Measurements from ENCODE around the gene LRRFIP1.
"Not testable (repeated sequence)": the region's sequence is repeated elsewhere in the genome, so short reads cannot be mapped to it uniquely, and the experiment has no call there.

The LRRFIP1 gene

DNA sequence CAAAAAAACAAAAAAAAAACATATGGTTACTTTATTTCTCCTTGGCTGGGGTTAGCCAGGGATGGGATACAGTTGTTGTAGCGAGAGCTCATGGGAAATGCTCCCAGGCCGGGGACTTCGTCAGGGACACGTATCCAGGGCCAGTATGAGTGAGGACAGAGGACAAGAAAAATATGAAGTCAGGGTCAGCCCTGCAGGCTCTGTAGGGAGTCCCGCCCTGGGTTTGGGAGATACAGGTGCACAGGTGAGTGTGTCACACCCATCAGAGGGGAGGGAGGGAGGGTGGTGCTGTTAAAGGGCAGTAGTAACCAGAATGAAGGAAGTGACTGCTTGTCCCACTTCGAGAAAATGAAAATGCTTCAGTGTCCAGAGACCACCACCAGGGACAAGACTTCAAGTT lies 115.6 kb downstream of the LRRFIP1 start:
- no peak for DNase-seq (ENCODE audit: low read depth in 2 of 2, low spot score in 1 of 2)

DNA sequence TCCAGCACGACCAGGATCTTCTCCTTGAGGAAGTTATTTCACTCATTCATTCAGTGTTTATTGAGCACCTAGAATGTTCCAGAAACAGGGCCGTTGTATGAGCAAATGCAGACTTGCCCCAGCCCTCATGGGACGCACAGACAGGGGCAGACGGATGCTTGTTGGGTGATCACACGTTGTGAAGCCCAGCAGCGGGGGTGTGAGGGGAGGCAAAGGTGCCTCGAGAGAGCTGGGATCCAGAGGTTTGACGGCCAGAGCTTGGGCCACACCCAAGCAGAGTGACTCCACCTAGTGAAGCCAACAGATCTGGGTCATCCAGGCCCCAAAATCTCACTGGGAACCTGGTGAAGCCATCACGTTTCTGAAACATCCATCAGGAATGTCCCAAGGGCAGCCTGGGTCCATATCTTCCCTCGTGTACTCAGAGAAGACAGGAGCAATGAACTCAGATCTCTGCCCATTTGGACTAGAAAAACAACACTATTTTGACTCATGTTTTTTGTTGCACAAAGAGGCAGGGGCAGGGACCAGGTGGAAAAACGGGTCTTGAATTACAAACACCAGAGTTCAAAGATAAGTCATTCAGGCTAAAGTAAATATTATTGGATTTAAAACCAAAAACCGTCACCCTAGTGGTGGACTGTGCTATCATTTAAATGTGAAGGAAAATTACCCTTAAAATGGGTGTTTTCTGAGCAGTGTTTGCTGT lies 116.3 kb downstream of the LRRFIP1 start:
- no peak for DNase-seq (ENCODE audit: low read depth in 2 of 2, low spot score in 1 of 2)

GRCh38 chr2:237744270-237744612 lies 116.9 kb downstream of the LRRFIP1 start:
- no peak for DNase-seq (ENCODE audit: low read depth in 2 of 2, low spot score in 1 of 2)

GRCh38 chr2:237744613-237745249 lies 117.3 kb downstream of the LRRFIP1 start:
- DNase-seq (ENCODE audit: low read depth in 2 of 2, low spot score in 1 of 2), result peak; percentile 67 to 70

DNA sequence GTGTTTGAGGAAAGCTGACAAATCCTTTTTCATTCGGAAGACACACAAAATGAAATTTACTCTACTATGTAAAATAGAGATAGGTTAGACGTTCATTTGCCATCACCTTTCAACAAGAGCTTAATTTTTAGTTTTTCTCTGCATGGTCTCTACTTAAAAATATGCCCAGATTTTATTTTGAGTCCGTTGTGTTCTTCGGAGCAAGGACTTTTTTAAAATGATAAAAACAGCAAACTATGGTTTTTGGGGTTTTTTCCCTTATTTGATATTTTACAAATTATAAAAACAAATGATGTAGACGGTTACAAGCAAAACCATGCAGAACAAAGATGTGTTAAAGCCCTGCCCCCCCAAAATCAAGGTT lies 117.8 kb downstream of the LRRFIP1 start:
- DNase-seq (ENCODE audit: low read depth in 2 of 2, low spot score in 1 of 2), result no peak

- no peak for DNase-seq (ENCODE audit: low read depth in 2 of 2, low spot score in 1 of 2)
These were observed 119.1 kb downstream of the LRRFIP1 start for GRCh38 chr2:237746302-237747080.

GRCh38 chr2:237747189-237747588 lies 119.8 kb downstream of the LRRFIP1 start:
- DNase-seq (ENCODE audit: low read depth in 2 of 2, low spot score in 1 of 2), result no peak

- no peak for DNase-seq (ENCODE audit: low read depth in 2 of 2, low spot score in 1 of 2)
These were observed 121.6 kb downstream of the LRRFIP1 start for GRCh38 chr2:237749002-237749401.

DNA sequence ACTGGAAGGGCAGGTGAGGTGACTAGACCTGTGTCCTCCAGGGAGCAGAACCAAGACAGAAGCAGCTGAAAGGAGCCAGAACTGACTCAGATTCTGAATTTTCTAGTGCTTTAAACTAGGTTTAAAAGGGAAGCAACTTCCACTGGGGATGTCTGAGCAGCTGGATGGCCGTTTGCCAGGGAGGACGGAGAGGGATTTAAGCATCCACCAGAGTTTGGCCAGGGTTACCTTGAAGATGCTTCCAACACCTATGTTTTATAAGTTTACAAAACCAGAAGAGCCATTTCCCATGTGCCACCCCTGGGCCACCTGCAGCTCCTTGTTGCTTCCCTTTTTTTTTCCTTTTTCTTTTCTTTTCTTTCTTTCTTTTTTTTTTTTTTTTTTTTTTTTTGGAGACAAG lies 122.6 kb downstream of the LRRFIP1 start:
- no peak for DNase-seq (ENCODE audit: low read depth in 2 of 2, low spot score in 1 of 2)

GRCh38 chr2:237750441-237750840 lies 123.1 kb downstream of the LRRFIP1 start:
- DNase-seq (ENCODE audit: low read depth in 2 of 2, low spot score in 1 of 2), result not testable (repeated sequence)

DNA sequence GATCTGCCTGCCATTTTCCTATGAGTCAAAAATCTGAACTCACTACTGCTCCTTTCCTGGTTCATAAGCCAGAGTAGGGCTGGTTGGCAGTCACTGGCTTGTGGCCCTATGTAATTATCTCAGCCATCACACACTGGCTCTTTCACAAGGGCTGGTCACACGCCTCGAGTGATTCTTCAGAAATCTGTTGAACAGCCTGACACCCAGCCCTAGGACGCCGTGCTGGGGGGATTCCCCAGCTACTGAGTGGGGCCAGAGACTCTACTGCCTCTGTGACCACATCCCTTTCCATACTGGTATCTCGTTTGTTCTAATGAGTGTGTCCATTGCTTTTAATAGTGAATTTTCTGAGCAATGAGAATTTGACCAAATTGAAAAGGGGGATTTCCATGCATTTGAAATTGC lies 125.4 kb downstream of the LRRFIP1 start:
- no peak for DNase-seq (ENCODE audit: low read depth in 2 of 2, low spot score in 1 of 2)

DNA sequence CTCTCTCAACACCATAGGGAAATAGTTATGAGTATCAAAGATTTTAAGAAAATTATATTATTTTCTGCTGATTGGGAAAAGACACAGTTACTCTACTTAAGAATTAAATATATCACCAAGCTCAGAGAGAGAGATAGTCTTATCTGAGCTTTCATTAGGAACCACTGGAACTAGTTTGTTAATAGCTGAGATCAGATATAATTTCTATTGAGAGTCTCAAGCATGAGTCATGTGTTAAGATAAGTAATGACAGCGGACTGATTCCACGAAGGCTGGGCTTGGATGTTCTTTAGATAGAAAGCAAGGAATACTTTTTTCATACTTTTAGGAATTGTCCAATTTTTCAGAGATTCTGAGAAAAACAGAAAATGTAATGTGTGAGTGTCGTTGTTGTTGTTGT lies 126.8 kb downstream of the LRRFIP1 start:
- no peak for DNase-seq (ENCODE audit: low read depth in 2 of 2, low spot score in 1 of 2)

GRCh38 chr2:237754626-237755248 lies 127.3 kb downstream of the LRRFIP1 start:
- DNase-seq (ENCODE audit: low read depth in 2 of 2, low spot score in 1 of 2), result no peak

- DNase-seq (ENCODE audit: low read depth in 2 of 2, low spot score in 1 of 2), result no peak
These were observed 130.2 kb downstream of the LRRFIP1 start for GRCh38 chr2:237757616-237758015.

DNA sequence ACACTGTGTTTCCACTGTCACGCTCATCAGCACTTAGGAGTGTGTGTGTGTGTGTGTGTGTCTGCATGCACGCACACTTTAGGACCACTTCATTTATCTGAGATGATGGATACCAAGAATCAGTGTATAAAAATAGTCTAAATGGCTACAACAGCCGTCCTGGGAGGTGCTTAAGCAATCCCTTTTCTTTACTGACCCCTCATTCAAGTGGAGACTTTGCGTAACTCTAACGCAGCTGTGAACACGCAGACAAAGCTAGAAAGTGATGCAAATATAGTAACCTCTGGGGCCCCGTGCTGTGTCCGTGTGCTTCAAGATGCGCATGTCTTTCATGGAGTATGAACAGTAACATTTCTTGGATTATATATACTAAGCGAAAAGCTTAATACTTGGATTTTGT lies 130.8 kb downstream of the LRRFIP1 start:
- DNase-seq (ENCODE audit: low read depth in 2 of 2, low spot score in 1 of 2), result no peak

DNA sequence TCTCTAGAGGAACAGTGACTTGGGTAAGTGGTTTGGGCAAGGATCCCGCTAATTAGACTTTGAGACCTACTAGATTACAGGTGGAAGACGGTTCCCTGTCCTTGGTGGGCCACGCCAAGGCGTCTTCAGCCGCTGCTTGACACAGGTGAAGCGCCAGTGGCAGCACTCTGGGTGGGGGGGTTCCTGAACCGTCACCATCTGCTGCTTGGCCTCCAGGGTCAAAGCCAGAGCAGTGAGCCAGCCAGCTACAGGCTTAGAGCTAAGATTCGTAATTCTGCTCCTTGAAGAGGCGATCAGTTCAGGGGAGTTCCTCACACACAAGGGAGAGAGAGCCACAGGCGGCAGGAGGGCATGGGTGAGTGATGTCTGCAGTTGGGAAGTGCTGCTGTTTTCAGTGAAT lies 131.8 kb downstream of the LRRFIP1 start:
- no peak for DNase-seq (ENCODE audit: low read depth in 2 of 2, low spot score in 1 of 2)

DNA sequence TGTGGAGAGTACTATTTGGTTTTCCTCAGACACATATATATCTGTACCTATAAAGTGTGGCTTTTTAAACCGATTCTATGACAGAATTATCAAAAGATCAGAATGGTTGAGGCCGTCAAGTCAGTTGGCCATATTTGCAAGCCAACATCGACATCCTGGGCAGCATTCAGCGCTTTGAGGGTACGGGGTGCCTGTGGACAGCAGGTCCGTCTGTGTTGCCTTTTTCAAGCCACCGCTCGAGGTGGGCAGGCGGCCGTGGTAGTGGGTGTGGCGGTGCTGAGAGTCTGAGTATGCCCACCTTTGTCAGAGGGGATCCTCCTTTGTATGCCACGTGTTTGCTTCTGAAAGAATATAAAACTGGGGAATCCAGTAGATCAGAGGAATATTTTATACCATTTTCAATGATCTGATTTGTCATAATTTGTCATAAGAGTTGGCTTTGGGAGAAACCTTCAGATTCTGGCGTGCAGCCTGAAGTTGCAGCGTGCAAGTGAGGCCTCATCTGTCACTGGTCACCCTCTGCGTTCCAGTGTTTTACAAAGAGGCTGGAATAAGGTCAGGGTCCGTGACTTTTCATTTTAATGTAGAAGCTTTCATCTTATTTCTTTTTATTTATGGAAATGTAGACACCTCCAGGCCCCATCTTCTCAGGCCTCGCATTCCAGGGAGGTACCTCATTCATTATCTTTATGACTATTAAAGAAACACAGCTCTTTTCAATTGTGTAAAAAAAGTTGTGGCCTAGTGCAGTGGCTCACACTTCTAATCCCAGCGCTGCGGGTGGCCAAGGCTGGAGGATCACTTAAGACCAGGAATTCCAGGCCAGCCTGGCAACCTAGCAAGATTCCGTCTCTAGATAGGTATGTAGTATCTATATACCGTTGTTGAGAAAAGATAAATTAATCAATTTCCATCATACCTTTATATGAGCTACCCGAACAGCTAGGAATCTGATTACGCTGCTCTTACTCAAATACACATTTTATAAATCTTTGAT lies 133.4 kb downstream of the LRRFIP1 start:
- no peak for DNase-seq (ENCODE audit: low read depth in 2 of 2, low spot score in 1 of 2)

DNA sequence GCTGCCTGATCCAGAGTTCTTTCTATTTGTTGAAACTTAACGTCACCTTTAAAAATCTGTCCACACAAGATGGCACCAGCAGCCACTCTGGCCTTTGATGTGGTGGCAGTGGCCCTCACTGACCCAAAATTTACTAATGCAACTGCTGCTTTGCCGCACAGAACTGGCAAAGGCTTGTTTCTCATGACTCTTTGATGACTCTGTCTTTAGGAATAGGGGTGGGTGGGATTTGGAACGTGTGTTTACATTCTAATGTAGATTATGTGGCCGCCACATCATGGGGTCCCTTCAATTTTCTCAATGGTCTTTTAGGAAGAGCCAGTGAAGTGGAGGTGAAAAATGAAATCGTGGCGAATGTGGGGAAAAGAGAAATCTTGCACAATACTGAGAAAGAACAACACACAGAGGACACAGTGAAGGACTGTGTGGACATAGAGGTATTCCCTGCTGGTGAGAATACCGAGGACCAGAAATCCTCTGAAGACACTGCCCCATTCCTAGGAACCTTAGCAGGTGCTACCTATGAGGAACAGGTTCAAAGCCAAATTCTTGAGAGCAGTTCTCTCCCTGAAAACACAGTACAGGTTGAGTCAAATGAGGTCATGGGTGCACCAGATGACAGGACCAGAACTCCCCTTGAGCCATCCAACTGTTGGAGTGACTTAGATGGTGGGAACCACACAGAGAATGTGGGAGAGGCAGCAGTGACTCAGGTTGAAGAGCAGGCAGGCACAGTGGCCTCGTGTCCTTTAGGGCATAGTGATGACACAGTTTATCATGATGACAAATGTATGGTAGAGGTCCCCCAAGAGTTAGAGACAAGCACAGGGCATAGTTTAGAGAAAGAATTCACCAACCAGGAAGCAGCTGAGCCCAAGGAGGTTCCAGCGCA lies 135.2 kb downstream of the LRRFIP1 start:
- DNase-seq (ENCODE audit: low read depth in 2 of 2, low spot score in 1 of 2), result not testable (repeated sequence)

GRCh38 chr2:237763812-237764211 lies 136.4 kb downstream of the LRRFIP1 start:
- DNase-seq (ENCODE audit: low read depth in 2 of 2, low spot score in 1 of 2), result no peak

- DNase-seq (ENCODE audit: low read depth in 2 of 2, low spot score in 1 of 2), result not testable (repeated sequence)
These were observed 137.7 kb downstream of the LRRFIP1 start for GRCh38 chr2:237765122-237765521.

All from stimulated activated CD8-positive, alpha-beta memory T cell treated with anti-CD3 and anti-CD28 coated beads, Interleukin-4, amount 100 ng/mL, for 1 hour (primary cell).